ENCODE data around the gene PHF2. TPM values are rescaled to one million over a fixed set of nuclear protein-coding genes. Genes with fewer than 3 reads are reported as not detected.

The PHF2 gene
- total and polyA plus RNA-seq, 2 donors (not counting 1 experiment from before 2014, with no cell fraction given) = 11.0 to 28.8 TPM

GRCh38 chr9:93552923-93553322, 23.5 kb upstream of the PHF2 start:
- Histone ChIP-seq H3K9me3 (ENCODE audit: control extremely low read depth in 1 of 3, control insufficient read depth in 2 of 3, insufficient read depth in 1 of 3, low read length in 2 of 3) (no peaks in the 10 kb centered on the region), H2AFZ (ENCODE audit: insufficient read depth, low read depth, low read length, poor library complexity, severe bottlenecking) (no peak overlapping the region), H3K4me1 (ENCODE audit: control insufficient read depth in 2 of 2, insufficient read depth in 2 of 2, low read length in 2 of 2) (no peaks in the 10 kb centered on the region), H3K9ac (ENCODE audit: low read length) (no peak overlapping the region), H3K4me2 (replicated peaks; ENCODE audit: low read depth, low read length, poor library complexity, severe bottlenecking) (no peak overlapping the region), H3K27me3 (replicated peaks in 1 of 4; ENCODE audit: control extremely low read depth in 1 of 4, control insufficient read depth in 3 of 4, insufficient read depth in 4 of 4, low read length in 3 of 4) (no peaks in the 10 kb centered on the region), H3K79me2 (ENCODE audit: control insufficient read depth, insufficient read depth, low read length) (no peaks in the 10 kb centered on the region), H3K4me3 (ENCODE audit: control extremely low read depth in 1 of 5, extremely low read depth in 1 of 5, insufficient read depth in 1 of 5, low read depth in 2 of 5, low read length in 4 of 5) (no peak overlapping the region), H3K36me3 (replicated peaks in 1 of 2; ENCODE audit: control extremely low read depth in 1 of 2, control insufficient read depth in 1 of 2, extremely low read depth in 1 of 2, insufficient read depth in 2 of 2, low read length in 1 of 2) (peaks cover 2 to 69% of the 10 kb centered on the region in 2 experiments), H4K20me1 (ENCODE audit: control insufficient read depth, insufficient read depth, low read length, poor library complexity, severe bottlenecking) (no peaks in the 10 kb centered on the region), H3K27ac (ENCODE audit: low read length in 2 of 2) (no peak overlapping the region)
- intact Hi-C loops (cut with micrococcal nuclease) = no loop called here
- ChIA-PET CTCF (interaction anchor here (0.9 kb wide), 1 partner anchor 13 kb away, joined by 5 read pairs; no protein-coding TSS in a partner anchor), POLR2A (no interaction called here)
- TF ChIP-seq CTCF (IDR thresholded peaks at IDR 0.05) (no peak), EZH2 (IDR thresholded peaks at IDR 0.05; ENCODE audit: borderline replicate concordance, insufficient read depth, low read depth, low read length, poor library complexity, severe bottlenecking) (no peak)
- H3K27ac Mint-ChIP-seq = no peak overlapping the region
- DNase-seq = no peak
- no peaks in the 10 kb centered on the region for H3K27me3 Mint-ChIP-seq
- no CpG with 5 or more reads among the region's 1 CpG for WGBS (ENCODE audit: insufficient coverage)
- no peaks in the 10 kb centered on the region for H3K4me1 Mint-ChIP-seq
- no peak overlapping the region for H3K4me3 Mint-ChIP-seq
- no peak for ATAC-seq (ENCODE audit: low read depth)
- H3K9me3 Mint-ChIP-seq (ENCODE audit: insufficient read depth) = no peaks in the 10 kb centered on the region

- ChIA-PET POLR2A (no interaction called here), CTCF (interaction anchor here (0.6 kb wide), 1 partner anchor 165 kb away, joined by 3 read pairs; no protein-coding TSS in a partner anchor)
- H3K4me3 Mint-ChIP-seq = no peak overlapping the region
- H4K20me1 ChIP-seq (ENCODE audit: control insufficient read depth, insufficient read depth, low read length, poor library complexity, severe bottlenecking) = no peaks in the 10 kb centered on the region
- peaks cover 10 to 80% of the 10 kb centered on the region in 2 experiments for H3K36me3 ChIP-seq (replicated peaks in 1 of 2; ENCODE audit: control extremely low read depth in 1 of 2, control insufficient read depth in 1 of 2, extremely low read depth in 1 of 2, insufficient read depth in 2 of 2, low read length in 1 of 2)
- H3K9me3 Mint-ChIP-seq (ENCODE audit: insufficient read depth) = no peaks in the 10 kb centered on the region
- H3K4me1 ChIP-seq (ENCODE audit: control insufficient read depth in 2 of 2, insufficient read depth in 2 of 2, low read length in 2 of 2) = no peaks in the 10 kb centered on the region
- no peaks in the 10 kb centered on the region for H3K4me1 Mint-ChIP-seq
- 100% methylated on average over 1 of the region's 4 CpGs for WGBS (ENCODE audit: insufficient coverage)
- H3K27me3 Mint-ChIP-seq = no peaks in the 10 kb centered on the region
- no peaks in the 10 kb centered on the region for H3K9me3 ChIP-seq (ENCODE audit: control extremely low read depth in 1 of 3, control insufficient read depth in 2 of 3, insufficient read depth in 1 of 3, low read length in 2 of 3)
- no peaks in the 10 kb centered on the region for H3K27me3 ChIP-seq (replicated peaks in 1 of 4; ENCODE audit: control extremely low read depth in 1 of 4, control insufficient read depth in 3 of 4, insufficient read depth in 4 of 4, low read length in 3 of 4)
- H3K4me2 ChIP-seq (replicated peaks; ENCODE audit: low read depth, low read length, poor library complexity, severe bottlenecking) = no peak overlapping the region
- no peak for DNase-seq
- H3K27ac Mint-ChIP-seq = no peak overlapping the region
- H3K9ac ChIP-seq (ENCODE audit: low read length) = no peak overlapping the region
- no peak for TF ChIP-seq CTCF (IDR thresholded peaks at IDR 0.05)
- no peak for TF ChIP-seq EZH2 (IDR thresholded peaks at IDR 0.05; ENCODE audit: borderline replicate concordance, insufficient read depth, low read depth, low read length, poor library complexity, severe bottlenecking)
- intact Hi-C loops (cut with micrococcal nuclease) = no loop called here
- H3K4me3 ChIP-seq (ENCODE audit: control extremely low read depth in 1 of 5, extremely low read depth in 1 of 5, insufficient read depth in 1 of 5, low read depth in 2 of 5, low read length in 4 of 5) = no peak overlapping the region
- H3K27ac ChIP-seq (ENCODE audit: low read length in 2 of 2) = no peak overlapping the region
- H3K79me2 ChIP-seq (ENCODE audit: control insufficient read depth, insufficient read depth, low read length) = no peaks in the 10 kb centered on the region
- no peak overlapping the region for H2AFZ ChIP-seq (ENCODE audit: insufficient read depth, low read depth, low read length, poor library complexity, severe bottlenecking)
- no peak for ATAC-seq (ENCODE audit: low read depth)
Measured at GRCh38 chr9:93555370-93555769, 21.0 kb upstream of the PHF2 start.
